ENCODE measurements around the gene XPR1. TPM values are rescaled to one million over a fixed set of nuclear protein-coding genes. Genes with fewer than 3 reads are reported as not detected.
A peak's percentile ranks its signal among the peaks of the same experiment; 100 is the strongest.

XPR1 gene
- total RNA-seq, 2 experiments from 2014 or later = 19.9 to 20.5 TPM

GRCh38 chr1:180909005-180909414 is 277.2 kb downstream of the XPR1 start:
- Mint-ChIP-seq H3K4me3 (no peak overlapping the region), H3K27ac (no peak overlapping the region), H3K36me3 (ENCODE audit: low read depth) (no peaks in the 10 kb centered on the region), H3K4me1 (peaks cover 24% of the 10 kb centered on the region), H3K27me3 (peaks cover 26% of the 10 kb centered on the region), H3K9me3 (no peaks in the 10 kb centered on the region)
- DNase-seq = no peak
- ChIA-PET POLR2A (no interaction called here), CTCF (no interaction called here)

- H3K9me3 Mint-ChIP-seq = no peaks in the 10 kb centered on the region
- ChIA-PET CTCF (no interaction called here), POLR2A (interaction anchor here (0.7 kb wide), 1 partner anchor 31 kb away, joined by 3 read pairs; no protein-coding TSS in a partner anchor)
- DNase-seq = no peak
- H3K27me3 Mint-ChIP-seq = peaks cover 29% of the 10 kb centered on the region
- H3K36me3 Mint-ChIP-seq (ENCODE audit: low read depth) = no peaks in the 10 kb centered on the region
- H3K4me3 Mint-ChIP-seq = no peak overlapping the region
- H3K27ac Mint-ChIP-seq = no peak overlapping the region
- peaks cover 24% of the 10 kb centered on the region for H3K4me1 Mint-ChIP-seq
These were observed 277.7 kb downstream of the XPR1 start for GRCh38 chr1:180909462-180909976.

- Mint-ChIP-seq H3K36me3 (ENCODE audit: low read depth) (no peaks in the 10 kb centered on the region), H3K4me3 (peak overlapping the region; percentile 32), H3K9me3 (no peaks in the 10 kb centered on the region), H3K4me1 (peaks cover 24% of the 10 kb centered on the region), H3K27me3 (peaks cover 35% of the 10 kb centered on the region), H3K27ac (no peak overlapping the region)
- POLR2A ChIA-PET = no interaction called here
- CTCF ChIA-PET = interaction anchor here (1.1 kb wide), 1 partner anchor 9 kb away, joined by 4 read pairs; no protein-coding TSS in a partner anchor
- no peak for DNase-seq
These were observed 279.9 kb downstream of the XPR1 start for GRCh38 chr1:180911640-180912191.

- Mint-ChIP-seq H3K9me3 (no peaks in the 10 kb centered on the region), H3K27ac (no peak overlapping the region), H3K4me1 (peaks cover 24% of the 10 kb centered on the region), H3K4me3 (peak overlapping the region; percentile 32), H3K27me3 (peaks cover 35% of the 10 kb centered on the region), H3K36me3 (ENCODE audit: low read depth) (no peaks in the 10 kb centered on the region)
- POLR2A ChIA-PET = no interaction called here
- DNase-seq = no peak
- CTCF ChIA-PET = no interaction called here
These were observed 280.5 kb downstream of the XPR1 start for GRCh38 chr1:180912211-180912800.

GRCh38 chr1:180912801-180913565 is 281.2 kb downstream of the XPR1 start, which contains the start of gene KIAA1614:
KIAA1614 (plus strand) TSS chr1:180912897; CDS start chr1:180913244, 347 bp downstream.
- Mint-ChIP-seq H3K4me1 (peaks cover 24% of the 10 kb centered on the region), H3K27ac (no peak within 1 kb of the TSS), H3K4me3 (peak within 1 kb of the TSS; percentile 32), H3K27me3 (peaks cover 35% of the 10 kb centered on the region), H3K9me3 (no peaks in the 10 kb centered on the region), H3K36me3 (ENCODE audit: low read depth) (no peaks in the 10 kb centered on the region)
- ChIA-PET POLR2A (no interaction called here), CTCF (no interaction called here)
- no peak for DNase-seq

GRCh38 chr1:180915426-180915965 is 283.7 kb downstream of the XPR1 start:
- Mint-ChIP-seq H3K27me3 (peaks cover 33% of the 10 kb centered on the region), H3K4me3 (no peak overlapping the region), H3K36me3 (ENCODE audit: low read depth) (no peaks in the 10 kb centered on the region), H3K4me1 (peaks cover 12% of the 10 kb centered on the region), H3K27ac (no peak overlapping the region), H3K9me3 (no peaks in the 10 kb centered on the region)
- POLR2A ChIA-PET = interaction anchor here (0.6 kb wide), 1 partner anchor 108 kb away, joined by 3 read pairs; no protein-coding TSS in a partner anchor
- CTCF ChIA-PET = interaction anchor here (0.8 kb wide), 1 partner anchor 52 kb away, joined by 3 read pairs; no protein-coding TSS in a partner anchor
- no peak for DNase-seq

- H3K27ac Mint-ChIP-seq = no peak overlapping the region
- H3K4me1 Mint-ChIP-seq = peaks cover 12% of the 10 kb centered on the region
- no peak overlapping the region for H3K4me3 Mint-ChIP-seq
- no peak for DNase-seq
- no peaks in the 10 kb centered on the region for H3K9me3 Mint-ChIP-seq
- no peaks in the 10 kb centered on the region for H3K36me3 Mint-ChIP-seq (ENCODE audit: low read depth)
- ChIA-PET CTCF (interaction anchor here (1.5 kb wide), 1 partner anchor 34 kb away, joined by 4 read pairs; no protein-coding TSS in a partner anchor), POLR2A (no interaction called here)
- H3K27me3 Mint-ChIP-seq = peaks cover 28% of the 10 kb centered on the region
These were observed 284.4 kb downstream of the XPR1 start for GRCh38 chr1:180916012-180916770.

- no peak overlapping the region for H3K4me3 Mint-ChIP-seq
- peaks cover 22% of the 10 kb centered on the region for H3K27me3 Mint-ChIP-seq
- ChIA-PET POLR2A (no interaction called here), CTCF (interaction anchor here (1.5 kb wide), 1 partner anchor 35 kb away, joined by 4 read pairs; no protein-coding TSS in a partner anchor)
- H3K36me3 Mint-ChIP-seq (ENCODE audit: low read depth) = no peaks in the 10 kb centered on the region
- no peak overlapping the region for H3K27ac Mint-ChIP-seq
- no peak for DNase-seq
- no peaks in the 10 kb centered on the region for H3K9me3 Mint-ChIP-seq
- H3K4me1 Mint-ChIP-seq = peaks cover 8% of the 10 kb centered on the region
These were observed 284.9 kb downstream of the XPR1 start for GRCh38 chr1:180916771-180917170.

GRCh38 chr1:180917306-180918065 is 285.7 kb downstream of the XPR1 start:
- ChIA-PET POLR2A (no interaction called here), CTCF (interaction anchor here (1.5 kb wide), 1 partner anchor 36 kb away, joined by 4 read pairs; no protein-coding TSS in a partner anchor)
- Mint-ChIP-seq H3K4me1 (peaks cover 4% of the 10 kb centered on the region), H3K27me3 (peaks cover 17% of the 10 kb centered on the region), H3K27ac (no peak overlapping the region), H3K9me3 (no peaks in the 10 kb centered on the region), H3K4me3 (no peak overlapping the region), H3K36me3 (ENCODE audit: low read depth) (no peaks in the 10 kb centered on the region)
- no peak for DNase-seq

- peaks cover 14% of the 10 kb centered on the region for H3K27me3 Mint-ChIP-seq
- no peaks in the 10 kb centered on the region for H3K9me3 Mint-ChIP-seq
- H3K4me1 Mint-ChIP-seq = peaks cover 2% of the 10 kb centered on the region
- no peak overlapping the region for H3K4me3 Mint-ChIP-seq
- DNase-seq = no peak
- CTCF ChIA-PET = no interaction called here
- POLR2A ChIA-PET = no interaction called here
- H3K36me3 Mint-ChIP-seq (ENCODE audit: low read depth) = no peaks in the 10 kb centered on the region
- H3K27ac Mint-ChIP-seq = no peak overlapping the region
These were observed 286.7 kb downstream of the XPR1 start for GRCh38 chr1:180918519-180918918.

GRCh38 chr1:180919183-180919700 is 287.4 kb downstream of the XPR1 start:
- CTCF ChIA-PET = no interaction called here
- Mint-ChIP-seq H3K4me3 (no peak overlapping the region), H3K4me1 (no peaks in the 10 kb centered on the region), H3K36me3 (ENCODE audit: low read depth) (no peaks in the 10 kb centered on the region), H3K9me3 (no peaks in the 10 kb centered on the region), H3K27ac (no peak overlapping the region), H3K27me3 (peaks cover 11% of the 10 kb centered on the region)
- POLR2A ChIA-PET = no interaction called here
- no peak for DNase-seq

- no peak overlapping the region for H3K4me3 Mint-ChIP-seq
- H3K9me3 Mint-ChIP-seq = no peaks in the 10 kb centered on the region
These were observed 288.4 kb downstream of the XPR1 start for GRCh38 chr1:180920193-180920592.

More at GRCh38 chr1:180920193-180920592, 288.4 kb downstream of the XPR1 start:
- peaks cover 8% of the 10 kb centered on the region for H3K27me3 Mint-ChIP-seq
- H3K4me1 Mint-ChIP-seq = no peaks in the 10 kb centered on the region
- ChIA-PET CTCF (interaction anchor here (1.0 to 1.3 kb wide), 3 partner anchors 9 to 405 kb away, joined by 3 to 6 read pairs (median 4); no protein-coding TSS in a partner anchor), POLR2A (no interaction called here)
- no peaks in the 10 kb centered on the region for H3K36me3 Mint-ChIP-seq (ENCODE audit: low read depth)
- DNase-seq = no peak
- H3K27ac Mint-ChIP-seq = no peak overlapping the region

All from activated CD4-positive, alpha-beta memory T cell treated with anti-CD3 and anti-CD28 coated beads, Interleukin-2, amount 10 ng/mL, durations not matched to agents 7 days and 5 days (primary cell).